Activated T-cell treated with anti-CD3 and anti-CD28 coated beads for 4 hours (primary cell): ENCODE data around the gene PABPN1.
A peak's percentile ranks its signal among the peaks of the same experiment; 100 is the strongest.
"Not testable (repeated sequence)": the region's sequence is repeated elsewhere in the genome, so short reads cannot be mapped to it uniquely, and the experiment has no call there.

ENCODE experiments used
- DNase-seq: peaks from one replicate; pipeline ENCODE4 v3.0.0-alpha.2; 2020

PABPN1 gene

GRCh38 chr14:23320584-23321571 is at the start of gene PABPN1:
PABPN1 (plus strand) TSS chr14:23321457; CDS start chr14:23321470, 13 bp downstream.
- peak; percentile 92 for DNase-seq

- DNase-seq, result no peak
Observed at GRCh38 chr14:23275412-23275811, 45.8 kb upstream of the PABPN1 start.

DNA sequence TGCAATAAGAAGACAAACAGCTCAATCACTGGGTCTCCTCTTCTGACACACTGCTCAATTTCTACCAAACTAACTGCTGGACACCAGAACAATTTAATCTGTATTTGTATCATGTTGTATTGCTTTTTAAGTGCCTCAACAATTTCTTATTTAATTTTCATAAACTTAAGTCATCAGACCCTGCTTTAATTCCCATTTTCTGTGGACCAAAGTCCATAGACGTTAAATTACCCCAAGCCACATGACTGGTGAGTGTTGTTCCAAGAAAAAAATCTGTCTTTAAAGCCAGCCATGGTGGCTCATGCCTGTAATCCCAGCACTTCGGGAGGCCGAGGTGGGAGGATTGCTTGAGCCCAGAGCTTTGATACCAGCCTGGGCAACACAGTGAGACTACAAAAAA is 44.1 kb upstream of the PABPN1 start:
- DNase-seq, result no peak

DNA sequence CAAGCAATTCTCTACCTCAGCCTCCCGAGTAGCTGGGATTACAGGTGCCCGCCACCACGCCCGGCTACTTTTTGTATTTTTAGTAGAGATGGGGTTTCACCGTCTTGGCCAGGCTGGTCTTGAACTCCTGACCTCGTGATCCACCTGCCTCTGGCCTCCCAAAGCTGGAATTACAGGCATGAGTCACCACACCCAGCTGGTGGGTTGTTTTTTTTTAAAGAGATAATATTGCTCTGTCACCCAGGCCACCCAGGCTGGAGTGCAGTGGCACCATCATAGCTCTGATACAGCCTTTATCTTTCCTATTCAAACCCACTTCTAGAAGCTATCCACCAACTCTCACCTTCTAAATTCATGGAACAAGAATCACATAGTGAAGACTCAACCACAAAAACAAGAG is 43.3 kb upstream of the PABPN1 start:
- DNase-seq, result not testable (repeated sequence)

DNA sequence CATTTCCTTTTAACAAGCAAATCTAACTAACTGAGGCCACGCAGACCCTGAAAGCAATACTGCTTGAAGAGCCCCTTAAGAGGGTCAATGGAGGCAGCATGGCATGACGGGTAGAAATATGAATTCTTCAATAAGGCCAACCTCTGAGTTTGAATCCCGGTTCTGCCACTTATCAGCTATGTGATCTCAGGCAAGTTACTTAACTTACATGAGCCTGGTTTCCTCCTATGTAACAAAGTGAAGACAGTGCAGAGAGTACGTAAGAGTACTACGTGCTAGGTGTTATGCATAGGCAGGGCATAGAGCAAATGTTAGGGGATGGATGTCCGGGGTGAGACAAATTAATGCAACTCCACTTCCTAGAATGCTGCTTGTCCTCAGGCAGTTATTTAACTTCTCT is 40.0 kb upstream of the PABPN1 start:
- DNase-seq, result no peak

GRCh38 chr14:23284654-23285529 is 36.4 kb upstream of the PABPN1 start:
- no peak for DNase-seq

DNA sequence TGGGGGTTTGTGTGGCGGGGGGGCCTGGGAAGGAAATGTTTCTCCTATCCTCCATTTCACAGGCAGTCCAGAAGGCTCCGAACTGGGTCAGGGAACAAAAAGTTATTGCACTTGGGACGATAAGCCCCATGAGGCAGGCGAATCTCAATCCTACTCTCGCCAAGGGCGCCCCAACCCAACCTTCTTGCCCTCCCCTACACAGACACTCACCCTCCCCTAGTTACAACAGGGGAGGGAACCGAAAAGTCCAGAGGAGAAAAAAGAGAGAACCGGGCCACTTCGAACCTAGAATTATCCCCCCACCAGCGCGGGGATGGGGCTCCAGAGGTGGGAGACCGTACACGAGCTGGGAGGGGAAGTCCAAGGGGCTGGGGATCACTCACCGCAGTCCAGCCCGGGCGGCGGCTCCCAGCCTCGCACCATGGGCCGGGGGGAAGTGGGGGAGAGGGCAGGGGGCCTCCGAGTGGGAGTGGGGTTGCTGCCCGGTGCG is 35.7 kb upstream of the PABPN1 start:
- DNase-seq, result peak; percentile 15

GRCh38 chr14:23286020-23286901 is 35.0 kb upstream of the PABPN1 start, which contains the start of gene HOMEZ:
HOMEZ (minus strand) TSS chr14:23286132; CDS start chr14:23285952, 180 bp downstream.
- peak; percentile 98 for DNase-seq

DNA sequence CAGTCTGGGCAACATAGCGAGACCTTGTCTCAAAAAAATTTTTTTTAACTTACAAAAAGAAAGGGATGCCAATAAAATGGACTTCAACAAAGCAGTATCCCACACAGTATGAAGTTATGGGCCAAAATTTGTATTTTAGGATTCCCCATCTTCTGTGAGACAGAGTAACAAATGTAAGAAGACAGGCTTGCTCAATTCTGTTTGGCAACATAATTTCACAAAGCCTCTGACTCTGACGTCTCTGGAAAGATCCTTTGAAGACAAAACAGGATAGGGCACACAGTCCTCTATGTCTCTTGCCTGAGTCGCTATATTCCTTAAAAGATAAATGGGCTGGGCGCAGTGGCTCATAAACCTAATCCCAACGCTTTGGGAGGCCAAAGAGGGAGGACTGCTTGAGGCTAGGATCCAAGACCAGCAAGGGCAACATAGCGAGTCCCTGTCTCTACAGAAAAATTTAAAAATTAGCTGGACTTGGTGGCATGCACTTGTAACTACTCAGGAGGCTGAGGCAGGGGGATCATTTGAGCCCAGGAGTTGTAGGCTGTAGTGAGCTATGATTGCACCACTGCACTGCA is 34.3 kb upstream of the PABPN1 start:
- DNase-seq, result no peak

- peak; percentile 23 for DNase-seq
Observed at GRCh38 chr14:23294734-23295561, 26.3 kb upstream of the PABPN1 start.

GRCh38 chr14:23296012-23296777 is 25.1 kb upstream of the PABPN1 start:
- DNase-seq, result no peak

GRCh38 chr14:23297096-23297495 is 24.2 kb upstream of the PABPN1 start:
- DNase-seq, result no peak

GRCh38 chr14:23297611-23298277 is 23.5 kb upstream of the PABPN1 start:
- DNase-seq, result no peak

- DNase-seq, result no peak
Observed at GRCh38 chr14:23299211-23299957, 21.9 kb upstream of the PABPN1 start.

DNA sequence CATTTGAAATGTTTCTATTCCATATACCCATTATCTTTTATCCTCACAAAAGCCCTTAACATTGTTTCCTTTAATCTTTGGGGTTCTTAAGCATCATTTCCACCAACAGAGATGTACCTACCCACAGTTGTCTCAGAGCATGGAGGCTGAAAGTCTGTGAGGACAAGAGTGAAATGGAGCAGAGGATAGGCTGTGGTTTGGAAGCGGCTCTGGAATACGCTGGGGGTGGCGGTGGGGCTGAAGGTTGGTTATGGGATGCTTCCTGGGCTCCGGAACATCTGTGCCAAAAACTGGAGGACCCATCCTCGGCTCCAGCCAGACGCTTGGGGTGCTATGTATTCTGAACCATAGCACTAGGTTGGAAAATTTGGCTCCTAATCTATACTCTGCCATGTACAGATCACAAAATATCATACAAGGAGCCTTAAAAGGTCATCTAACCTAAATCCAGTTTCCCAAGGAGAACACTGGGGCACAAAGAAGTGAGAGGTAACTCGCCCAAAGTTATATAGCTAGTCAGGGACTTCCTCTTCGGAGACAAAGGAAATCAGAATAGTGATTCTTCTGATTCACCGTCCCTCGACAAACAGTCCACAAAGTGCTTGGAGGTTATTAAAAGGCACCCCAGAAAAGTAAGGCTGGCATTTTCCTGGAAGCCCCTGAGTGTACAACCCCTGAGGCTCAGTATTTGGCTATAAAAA is 21.1 kb upstream of the PABPN1 start:
- no peak for DNase-seq

- no peak for DNase-seq
Observed at GRCh38 chr14:23300687-23301223, 20.5 kb upstream of the PABPN1 start.

GRCh38 chr14:23301288-23301968 is 19.8 kb upstream of the PABPN1 start:
- peak; percentile 91 for DNase-seq
